A549 (cell line): ENCODE data around the gene KRTAP19-3.

Experiments
- BHLHE40 ChIP-seq: IDR thresholded peaks from 2 replicates; pipeline ENCODE4 v1.6.1; 2012; ENCODE audit warnings: low read depth, low read length, inconsistent platforms
- CTCF ChIP-seq: fragments of >200 bp; sonication (Bioruptor Twin); formaldehyde crosslinking; IDR thresholded peaks from 3 replicates; pipeline ENCODE4 v1.5.1; 2016
- EP300 ChIP-seq, 2 experiments: fragments of >200 bp; sonication (Bioruptor Twin); formaldehyde crosslinking; IDR thresholded peaks; 2 replicates in 1 of 2; 3 replicates in 1 of 2; pipeline ENCODE4 v1.6.1; 2016 to 2017
- FOSL2 ChIP-seq, 2 experiments: fragments of 450-650 bp in 1 of 2; fragments of >200 bp in 1 of 2; sonication (Bioruptor Twin) in 1 of 2; formaldehyde crosslinking; IDR thresholded peaks; 2 replicates each; pipeline versions ENCODE4 v1.5.0 to v1.6.1; 2016 to 2020; ENCODE audit warnings: mild to moderate bottlenecking in 1 of 2, moderate library complexity in 1 of 2
- MAX ChIP-seq: IDR thresholded peaks from 2 replicates; pipeline ENCODE4 v1.6.1; 2012
- NR3C1 ChIP-seq: fragments of >200 bp; sonication (Bioruptor Twin); formaldehyde crosslinking; IDR thresholded peaks from 3 replicates; pipeline ENCODE4 v1.6.1; 2017
- POLR2A ChIP-seq: IDR thresholded peaks from 2 replicates; pipeline ENCODE4 v1.6.1; 2012; ENCODE audit warnings: mild to moderate bottlenecking, low read length
- POLR2AphosphoS2 ChIP-seq: conservative IDR thresholded peaks from 2 replicates; pipeline ENCODE4 v1.6.1; 2012; ENCODE audit warnings: low read length, improper control_type of control experiment, inconsistent platforms
- RAD21 ChIP-seq, 2 experiments: fragments of >200 bp in 1 of 2; sonication (Bioruptor Twin) in 1 of 2; formaldehyde crosslinking in 1 of 2; IDR thresholded peaks in 1 of 2; conservative IDR thresholded peaks in 1 of 2; 2 replicates in 1 of 2; 3 replicates in 1 of 2; pipeline ENCODE4 v1.6.1; 2012 to 2018; ENCODE audit warnings: inconsistent platforms in 1 of 2
- RCOR1 ChIP-seq: fragments of 150-350 bp; IDR thresholded peaks from 2 replicates; pipeline ENCODE4 v1.6.1; 2014; ENCODE audit warnings: antibody characterized with exemption, low read length, low read depth
- RFX5 ChIP-seq: fragments of 450-650 bp; IDR thresholded peaks from 2 replicates; pipeline ENCODE4 v1.7.1; 2014; ENCODE audit warnings: antibody characterized with exemption, mild to moderate bottlenecking, moderate library complexity
- USF2 ChIP-seq: fragments of 450-650 bp; IDR thresholded peaks from 2 replicates; pipeline ENCODE4 v1.6.1; 2014; ENCODE audit warnings: antibody characterized with exemption
- ZFP36 ChIP-seq: fragments of 450-650 bp; IDR thresholded peaks from 2 replicates; pipeline ENCODE4 v1.6.1; 2014; ENCODE audit warnings: borderline replicate concordance; ENCODE audit not compliant: partially characterized antibody

- no peak for TF ChIP-seq EP300 (IDR thresholded peaks at IDR 0.05)
- TF ChIP-seq CTCF = no peak
- TF ChIP-seq RFX5 = no peak
- TF ChIP-seq USF2 = no peak
- no peak for TF ChIP-seq ZFP36
- no peak for TF ChIP-seq POLR2A
- no peak for TF ChIP-seq RAD21 (conservative IDR thresholded peaks at IDR 0.05 in 1 of 2, IDR thresholded peaks at IDR 0.05 in 1 of 2)
- no peak for TF ChIP-seq FOSL2 (IDR thresholded peaks at IDR 0.05)
- TF ChIP-seq FOSL2 (CRISPR knock-in tag; IDR thresholded peaks at IDR 0.05) = no peak
- no peak for TF ChIP-seq NR3C1
- TF ChIP-seq POLR2AphosphoS2 = no peak
- TF ChIP-seq BHLHE40 = no peak
- no peak for TF ChIP-seq RCOR1
- TF ChIP-seq MAX = no peak
Measured at GRCh38 chr21:30480145-30480544, 11.7 kb downstream of the KRTAP19-3 start, which contains the start of gene KRTAP19-1.
